Effector memory CD8-positive, alpha-beta T cell (primary cell): Measurements from ENCODE around the gene APMAP.

Source experiments
- ATAC-seq: fragments of 150-1000 bp; cut with Tn5 transposase; replicated peaks from 2 replicates; pipeline ENCODE4 v1.10.0; 2021; ENCODE audit warnings: mild to moderate bottlenecking, moderate library complexity
- DNase-seq, 3 experiments: peaks; one replicate each; pipeline ENCODE4 v3.0.0; 2021
- H3K27ac Mint-ChIP-seq, 2 donors: one replicate each; pipeline ENCODE4 v1.8.0; 2022; ENCODE audit warnings: mild to moderate bottlenecking in 2 of 2, mixed read lengths in 2 of 2, moderate library complexity in 2 of 2
- H3K27me3 Mint-ChIP-seq, 2 donors: one replicate each; pipeline ENCODE4 v1.8.0; 2022; ENCODE audit warnings: mixed read lengths in 2 of 2
- H3K36me3 Mint-ChIP-seq: one replicate; pipeline ENCODE4 v1.8.0; 2022; ENCODE audit warnings: mild to moderate bottlenecking, moderate library complexity, mixed read lengths; ENCODE audit not compliant: insufficient read depth
- H3K4me1 Mint-ChIP-seq, 2 donors: one replicate each; pipeline ENCODE4 v1.8.0; 2022; ENCODE audit warnings: low read depth in 2 of 2, mixed read lengths in 2 of 2
- H3K4me3 Mint-ChIP-seq, 2 donors: one replicate each; pipeline ENCODE4 v1.8.0; 2022; ENCODE audit warnings: mild to moderate bottlenecking in 2 of 2, mixed read lengths in 2 of 2, moderate library complexity in 2 of 2
- H3K9me3 Mint-ChIP-seq, 2 donors: one replicate each; pipeline ENCODE4 v1.8.0; 2022; ENCODE audit warnings: mixed read lengths in 2 of 2

The APMAP gene

DNA sequence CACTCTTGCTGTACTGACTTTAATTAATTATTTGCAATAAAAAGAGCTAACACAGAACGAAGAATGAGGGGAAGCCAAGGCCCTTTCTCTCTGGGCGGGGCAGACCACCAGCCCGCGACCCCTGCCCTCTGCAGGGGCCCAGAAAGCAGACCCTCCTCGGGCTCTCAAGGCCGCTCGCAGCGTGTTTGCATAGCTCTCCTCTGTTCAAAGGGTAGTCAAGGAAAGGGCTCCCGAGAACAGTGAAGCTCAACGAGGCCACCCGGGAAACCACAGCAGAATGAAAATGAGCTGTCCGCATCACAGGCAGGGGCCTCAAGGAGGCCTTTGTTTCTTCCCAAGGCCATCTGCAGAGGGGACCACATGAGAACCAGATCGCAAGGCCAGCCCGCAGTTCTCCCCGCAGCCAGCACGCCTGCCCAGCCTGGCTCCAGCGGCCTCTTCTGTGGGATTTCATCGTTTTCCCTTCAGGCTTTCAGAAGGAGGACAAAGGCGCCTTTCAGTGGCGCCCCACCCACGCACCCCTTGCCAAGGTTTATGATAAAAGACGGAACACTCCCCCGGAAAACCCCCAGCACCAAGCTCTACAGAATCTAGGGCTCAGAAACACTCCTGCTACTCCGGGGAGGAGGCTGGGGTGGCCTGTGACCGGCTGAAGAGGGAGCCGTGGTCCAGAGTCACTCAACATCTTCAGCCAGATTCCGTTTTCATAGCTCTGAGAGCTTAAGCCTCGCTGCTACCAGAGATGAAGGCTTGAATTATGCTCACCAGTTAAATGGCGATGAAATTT, 40.1 kb upstream of the APMAP start:
- DNase-seq (no peak), ATAC-seq (no peak)
- Mint-ChIP-seq H3K27ac (peak overlapping the region in 1 of 2 donors; percentile 10), H3K4me3 (no peak overlapping the region), H3K4me1 (peaks cover 44 to 69% of the 10 kb centered on the region in 2 donors), H3K9me3 (no peaks in the 10 kb centered on the region), H3K27me3 (no peaks in the 10 kb centered on the region), H3K36me3 (peaks cover 25% of the 10 kb centered on the region)

GRCh38 chr20:25032065-25032477, 39.5 kb upstream of the APMAP start:
- Mint-ChIP-seq H3K27ac (peak overlapping the region in 1 of 2 donors; percentile 10), H3K9me3 (no peaks in the 10 kb centered on the region), H3K4me1 (peaks cover 44 to 70% of the 10 kb centered on the region in 2 donors), H3K4me3 (no peak overlapping the region), H3K36me3 (peaks cover 25% of the 10 kb centered on the region), H3K27me3 (no peaks in the 10 kb centered on the region)
- no peak for DNase-seq
- ATAC-seq, result no peak

DNA sequence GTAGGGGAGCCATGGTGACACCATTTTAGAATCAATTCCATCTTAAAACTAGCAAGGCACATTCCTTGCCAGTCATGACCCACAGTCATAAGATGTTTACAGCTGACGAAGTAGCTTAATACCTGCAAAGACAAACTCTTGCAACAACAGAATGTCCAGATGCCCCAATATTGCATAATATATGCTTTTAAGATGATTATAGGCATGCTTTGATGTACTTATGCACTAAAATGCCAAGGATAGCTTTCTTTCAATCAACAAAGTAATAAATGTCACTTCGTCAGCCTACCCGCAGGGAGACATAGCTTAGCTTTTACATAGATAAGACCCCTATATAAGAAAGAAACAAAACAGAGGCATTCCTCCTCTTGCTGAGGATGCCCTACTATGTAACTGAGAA, 38.7 kb upstream of the APMAP start:
- no peaks in the 10 kb centered on the region for H3K27me3 Mint-ChIP-seq
- H3K36me3 Mint-ChIP-seq, result peaks cover 23% of the 10 kb centered on the region
- ATAC-seq, result no peak
- H3K4me1 Mint-ChIP-seq, result peaks cover 40 to 64% of the 10 kb centered on the region in 2 donors
- H3K4me3 Mint-ChIP-seq, result no peak overlapping the region
- H3K27ac Mint-ChIP-seq, result no peak overlapping the region
- H3K9me3 Mint-ChIP-seq, result no peaks in the 10 kb centered on the region
- no peak for DNase-seq

- Mint-ChIP-seq H3K27ac (no peak overlapping the region), H3K36me3 (peaks cover 23% of the 10 kb centered on the region), H3K4me3 (no peak overlapping the region), H3K9me3 (no peaks in the 10 kb centered on the region), H3K4me1 (peaks cover 36 to 60% of the 10 kb centered on the region in 2 donors), H3K27me3 (no peaks in the 10 kb centered on the region)
- DNase-seq (no peak), ATAC-seq (no peak)
Measured at GRCh38 chr20:25030649-25031207, 38.2 kb upstream of the APMAP start.

DNA sequence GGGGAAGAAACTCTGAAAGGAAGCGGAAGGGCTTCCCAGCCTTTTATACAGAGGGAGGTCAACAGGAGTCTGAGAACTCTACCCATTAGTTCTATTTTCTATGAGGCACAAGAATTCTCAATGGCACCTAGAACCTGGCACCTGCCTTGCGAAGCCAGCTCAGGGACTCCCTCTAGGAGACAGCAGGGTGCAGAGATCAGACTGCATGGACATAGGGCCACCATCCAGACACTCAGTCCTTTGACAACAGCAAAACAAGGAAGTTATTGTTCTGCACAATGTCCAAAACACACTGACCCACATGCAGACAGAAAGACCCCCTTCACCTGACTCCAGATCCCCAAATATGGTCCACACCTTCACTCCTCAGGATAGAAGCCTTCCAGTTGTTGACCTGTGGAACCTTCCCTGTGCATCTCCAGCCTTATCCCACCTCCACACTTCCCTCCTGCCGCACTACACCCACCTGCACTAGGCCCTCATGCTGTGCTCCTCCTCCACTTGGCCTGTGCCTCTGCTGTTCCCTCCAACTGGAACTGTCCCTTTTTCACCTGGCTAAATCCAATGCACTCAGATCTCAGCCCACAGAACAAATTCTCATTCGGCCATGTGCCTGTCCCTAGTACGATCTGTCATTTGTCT, 37.6 kb upstream of the APMAP start:
- H3K4me1 Mint-ChIP-seq, result peaks cover 34 to 62% of the 10 kb centered on the region in 2 donors
- H3K27ac Mint-ChIP-seq, result peak overlapping the region in 1 of 2 donors; percentile 5
- no peak for ATAC-seq
- H3K36me3 Mint-ChIP-seq, result peaks cover 18% of the 10 kb centered on the region
- H3K9me3 Mint-ChIP-seq, result no peaks in the 10 kb centered on the region
- no peak overlapping the region for H3K4me3 Mint-ChIP-seq
- H3K27me3 Mint-ChIP-seq, result no peaks in the 10 kb centered on the region
- no peak for DNase-seq

DNA sequence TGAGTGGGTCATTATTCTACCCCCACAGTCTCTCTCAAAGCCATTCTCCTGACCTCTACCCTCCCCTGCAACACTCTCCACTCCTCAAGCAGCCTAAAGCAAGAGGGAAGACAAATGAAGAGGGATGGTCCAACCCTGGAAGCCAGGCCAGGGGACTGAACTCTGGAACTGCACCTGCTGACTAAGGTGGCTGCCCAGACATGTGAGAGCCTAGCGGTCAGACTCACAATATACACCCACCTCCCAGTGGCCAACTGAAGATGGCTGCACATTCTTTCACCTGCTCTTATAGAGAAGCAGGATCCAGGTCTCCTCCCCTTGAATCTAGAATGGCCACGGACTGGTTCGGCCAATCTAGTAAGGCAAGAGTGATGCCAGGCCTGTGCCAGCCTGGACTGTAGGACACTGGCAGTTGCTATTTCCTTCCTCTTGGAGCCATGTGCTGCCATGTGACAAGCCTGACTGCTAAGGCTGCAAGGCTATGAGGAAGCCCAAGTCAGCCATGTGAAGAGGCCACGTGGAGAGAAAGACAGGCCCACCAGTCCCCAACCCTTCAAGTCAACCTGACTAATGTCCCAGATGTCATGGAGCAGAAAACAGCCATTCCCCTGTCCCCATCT, 33.5 kb upstream of the APMAP start:
- H3K4me3 Mint-ChIP-seq, result no peak overlapping the region
- DNase-seq, result no peak
- H3K27ac Mint-ChIP-seq, result peak overlapping the region in 1 of 2 donors; percentile 65
- H3K36me3 Mint-ChIP-seq, result peaks cover 15% of the 10 kb centered on the region
- H3K9me3 Mint-ChIP-seq, result no peaks in the 10 kb centered on the region
- H3K27me3 Mint-ChIP-seq, result no peaks in the 10 kb centered on the region
- no peak for ATAC-seq
- peaks cover 33 to 59% of the 10 kb centered on the region in 2 donors for H3K4me1 Mint-ChIP-seq

GRCh38 chr20:25025091-25025861, 32.7 kb upstream of the APMAP start:
- peaks cover 17% of the 10 kb centered on the region for H3K36me3 Mint-ChIP-seq

GRCh38 chr20:25024171-25024570, 31.6 kb upstream of the APMAP start:
- Mint-ChIP-seq H3K27ac (no peak overlapping the region), H3K4me1 (peaks cover 23 to 43% of the 10 kb centered on the region in 2 donors), H3K36me3 (peaks cover 19% of the 10 kb centered on the region), H3K27me3 (no peaks in the 10 kb centered on the region), H3K4me3 (no peak overlapping the region), H3K9me3 (no peaks in the 10 kb centered on the region)
- DNase-seq (no peak), ATAC-seq (no peak)

More at GRCh38 chr20:25025091-25025861, 32.7 kb upstream of the APMAP start:
- H3K27me3 Mint-ChIP-seq, result no peaks in the 10 kb centered on the region
- no peak for ATAC-seq
- DNase-seq, result no peak
- peak overlapping the region in 1 of 2 donors; percentile 35 for H3K27ac Mint-ChIP-seq
- no peak overlapping the region for H3K4me3 Mint-ChIP-seq
- peaks cover 30 to 51% of the 10 kb centered on the region in 2 donors for H3K4me1 Mint-ChIP-seq
- no peaks in the 10 kb centered on the region for H3K9me3 Mint-ChIP-seq

- ATAC-seq, result no peak
- H3K27ac Mint-ChIP-seq, result peak overlapping the region in 1 of 2 donors; percentile 74
- H3K36me3 Mint-ChIP-seq, result peaks cover 16% of the 10 kb centered on the region
- peaks cover 25 to 35% of the 10 kb centered on the region in 2 donors for H3K4me1 Mint-ChIP-seq
- no peaks in the 10 kb centered on the region for H3K27me3 Mint-ChIP-seq
- DNase-seq, result no peak
- no peak overlapping the region for H3K4me3 Mint-ChIP-seq
- H3K9me3 Mint-ChIP-seq, result no peaks in the 10 kb centered on the region
Measured at GRCh38 chr20:25023356-25023755, 30.8 kb upstream of the APMAP start.

DNA sequence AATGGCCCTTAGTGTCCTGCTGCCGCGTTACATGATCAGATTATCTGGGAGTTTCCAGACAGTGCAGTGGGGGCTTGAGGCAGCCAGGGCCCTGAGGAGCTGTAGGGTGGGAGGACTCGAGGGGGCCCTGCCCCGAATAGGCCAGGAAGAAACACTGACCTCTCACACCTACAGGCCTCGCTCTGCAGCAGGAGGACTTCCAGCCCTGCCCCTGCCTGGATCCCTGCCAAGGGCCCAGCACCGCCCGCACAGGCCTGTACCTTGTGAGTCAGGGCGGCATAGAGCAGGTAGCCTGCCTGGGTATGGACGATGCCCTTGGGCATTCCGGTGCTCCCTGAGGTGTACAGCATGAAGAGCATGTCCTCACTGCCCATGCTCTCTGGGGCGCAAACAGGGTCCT, 30.1 kb upstream of the APMAP start:
- H3K4me3 Mint-ChIP-seq, result no peak overlapping the region
- H3K4me1 Mint-ChIP-seq, result peaks cover 25 to 31% of the 10 kb centered on the region in 2 donors
- ATAC-seq (no peak), DNase-seq (no peak)
- no peaks in the 10 kb centered on the region for H3K9me3 Mint-ChIP-seq
- peak overlapping the region in 1 of 2 donors; percentile 74 for H3K27ac Mint-ChIP-seq
- no peaks in the 10 kb centered on the region for H3K27me3 Mint-ChIP-seq
- H3K36me3 Mint-ChIP-seq, result peaks cover 14% of the 10 kb centered on the region

DNA sequence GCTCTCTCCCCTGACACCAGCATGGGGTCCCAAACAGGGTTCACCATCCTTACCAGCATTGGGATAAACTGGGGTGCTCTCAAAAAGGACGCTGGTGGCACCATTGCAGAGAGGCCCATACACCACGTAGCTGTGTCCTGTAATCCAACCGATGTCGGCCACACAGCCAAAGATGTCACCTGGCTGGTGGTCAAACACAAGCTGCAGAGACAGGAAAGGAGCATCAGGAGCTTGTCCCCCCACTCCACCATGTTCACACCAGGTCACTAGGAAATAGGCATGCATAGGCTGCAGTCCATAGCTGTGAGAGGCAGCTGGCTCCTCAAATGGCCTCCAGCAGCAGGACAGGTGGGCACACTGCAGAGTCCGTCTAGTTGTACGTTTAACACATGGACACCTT, 28.8 kb upstream of the APMAP start:
- no peaks in the 10 kb centered on the region for H3K27me3 Mint-ChIP-seq
- peaks cover 16% of the 10 kb centered on the region for H3K36me3 Mint-ChIP-seq
- no peak for ATAC-seq
- H3K4me1 Mint-ChIP-seq, result peaks cover 23% of the 10 kb centered on the region in 2 donors
- no peak overlapping the region for H3K4me3 Mint-ChIP-seq
- DNase-seq, result no peak
- H3K9me3 Mint-ChIP-seq, result no peaks in the 10 kb centered on the region
- no peak overlapping the region for H3K27ac Mint-ChIP-seq

DNA sequence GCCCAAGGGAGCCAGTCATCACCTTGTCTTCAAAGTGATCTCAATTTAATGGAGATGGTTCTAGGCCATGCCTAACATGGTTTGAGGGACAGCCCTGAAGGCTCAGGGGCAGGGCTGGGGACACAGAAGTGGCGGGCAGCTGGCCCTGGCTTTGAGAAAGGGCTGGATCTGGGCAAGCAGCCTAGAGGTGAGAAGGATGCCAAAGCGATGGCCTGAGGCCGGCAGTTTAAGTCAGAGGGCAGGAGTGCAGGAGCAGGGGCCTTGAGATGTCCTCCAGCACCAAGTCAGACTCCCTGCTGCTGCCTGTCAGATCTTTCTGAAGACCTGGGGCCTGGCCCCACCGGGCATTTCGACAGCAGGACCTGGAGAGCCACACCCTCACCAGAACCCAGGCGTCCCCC, 28.4 kb upstream of the APMAP start:
- no peaks in the 10 kb centered on the region for H3K27me3 Mint-ChIP-seq
- H3K36me3 Mint-ChIP-seq, result peaks cover 19% of the 10 kb centered on the region

GRCh38 chr20:25020345-25020744, 27.8 kb upstream of the APMAP start:
- Mint-ChIP-seq H3K27ac (peak overlapping the region in 1 of 2 donors; percentile 49), H3K9me3 (no peaks in the 10 kb centered on the region), H3K4me1 (peaks cover 18% of the 10 kb centered on the region in 2 donors), H3K27me3 (no peaks in the 10 kb centered on the region), H3K4me3 (no peak overlapping the region), H3K36me3 (peaks cover 22% of the 10 kb centered on the region)
- DNase-seq (no peak), ATAC-seq (no peak)

More for the DNA sequence above, 28.4 kb upstream of the APMAP start:
- ATAC-seq (no peak), DNase-seq (no peak)
- no peaks in the 10 kb centered on the region for H3K9me3 Mint-ChIP-seq
- no peak overlapping the region for H3K4me3 Mint-ChIP-seq
- no peak overlapping the region for H3K27ac Mint-ChIP-seq
- H3K4me1 Mint-ChIP-seq, result peaks cover 21 to 23% of the 10 kb centered on the region in 2 donors
